PFSK-1 (cell line): ENCODE data around the gene ACADS.

ENCODE experiments used
- POLR2AphosphoS5 ChIP-seq: IDR thresholded peaks from 2 replicates; pipeline ENCODE4 v1.6.1; 2012; ENCODE audit warnings: low read depth, mild to moderate bottlenecking, control low read depth, low read length, moderate library complexity
- REST ChIP-seq, 2 experiments: IDR thresholded peaks; 2 replicates each; pipeline versions ENCODE4 v1.6.1 to v1.8.0; 2011 to 2012; ENCODE audit warnings: low read depth in 2 of 2, low read length in 2 of 2, control low read depth in 1 of 2, inconsistent platforms in 1 of 2, mild to moderate bottlenecking in 1 of 2, moderate library complexity in 1 of 2; ENCODE audit not compliant: insufficient read depth in 1 of 2
- SIN3A ChIP-seq: IDR thresholded peaks from 2 replicates; pipeline ENCODE4 v1.6.1; 2012; ENCODE audit warnings: mild to moderate bottlenecking, low read length, moderate library complexity, borderline replicate concordance; ENCODE audit not compliant: insufficient read depth
- TAF1 ChIP-seq: IDR thresholded peaks from 2 replicates; pipeline ENCODE4 v1.6.1; 2012; ENCODE audit warnings: low read length, control low read depth, borderline replicate concordance; ENCODE audit not compliant: insufficient read depth

GRCh38 chr12:120705618-120706017, 20.0 kb upstream of the ACADS start:
- TF ChIP-seq TAF1 (no peak), REST (IDR thresholded peaks at IDR 0.05; ENCODE audit: insufficient read depth in 1 of 2, low read depth in 2 of 2, low read length in 2 of 2) (no peak), SIN3A (no peak), POLR2AphosphoS5 (no peak)
